Liver (tissue), 9 donors: Measurements from ENCODE around the gene TUBGCP2. TPM values are rescaled to one million over a fixed set of nuclear protein-coding genes. Genes with fewer than 3 reads are reported as not detected.
A peak's percentile ranks its signal among the peaks of the same experiment; 100 is the strongest.

Source experiments
- DNase-seq: peaks from one replicate; pipeline ENCODE4 v3.0.0-alpha.2; 2017; ENCODE audit warnings: low spot score
- H3K27ac ChIP-seq, 2 donors: one replicate each; pipeline ENCODE4 v1.7.0; 2013; ENCODE audit warnings: inconsistent platforms in 2 of 2, low read length in 2 of 2, control low read depth in 1 of 2, low read depth in 1 of 2, mild to moderate bottlenecking in 1 of 2
- H3K27me3 ChIP-seq, 4 donors: one replicate each; pipeline versions ENCODE4 v1.6.1 to v1.7.0; 2013; ENCODE audit warnings: low read length in 3 of 4, inconsistent platforms in 1 of 4, mild to moderate bottlenecking in 1 of 4, moderate library complexity in 1 of 4; ENCODE audit not compliant: control insufficient read depth in 4 of 4, insufficient read depth in 4 of 4
- H3K36me3 ChIP-seq, 4 donors: one replicate each; pipeline versions ENCODE4 v1.6.1 to v1.7.0; 2013; ENCODE audit warnings: low read length in 3 of 4, mild to moderate bottlenecking in 3 of 4, low read depth in 1 of 4, moderate library complexity in 1 of 4; ENCODE audit not compliant: control insufficient read depth in 4 of 4, insufficient read depth in 3 of 4
- H3K4me1 ChIP-seq, 4 donors: one replicate each; pipeline versions ENCODE4 v1.6.1 to v1.7.0; 2013; ENCODE audit warnings: low read length in 3 of 4, mild to moderate bottlenecking in 3 of 4, moderate library complexity in 1 of 4; ENCODE audit not compliant: control insufficient read depth in 4 of 4, insufficient read depth in 4 of 4
- H3K4me3 ChIP-seq, 3 donors: one replicate each; pipeline versions ENCODE4 v1.6.1 to v1.7.0; 2013; ENCODE audit warnings: low read length in 3 of 3, control low read depth in 1 of 3, low read depth in 1 of 3, mild to moderate bottlenecking in 1 of 3
- H3K9ac ChIP-seq, 2 donors: one replicate each; pipeline ENCODE4 v1.7.0; 2013; ENCODE audit warnings: low read length in 2 of 2, mild to moderate bottlenecking in 2 of 2, moderate library complexity in 2 of 2, control low read depth in 1 of 2, low read depth in 1 of 2
- H3K9me3 ChIP-seq, 4 donors: one replicate each; pipeline versions ENCODE4 v1.6.1 to v1.7.0; 2013; ENCODE audit warnings: low read length in 3 of 4; ENCODE audit not compliant: control insufficient read depth in 4 of 4
- ATF3 ChIP-seq: IDR thresholded peaks from 2 replicates; pipeline ENCODE4 v1.6.1; 2016; ENCODE audit warnings: antibody characterized with exemption
- CTCF ChIP-seq: fragments of 150-350 bp; IDR thresholded peaks from 2 replicates; pipeline ENCODE4 v1.5.1; 2017; ENCODE audit warnings: improper control_type of control experiment, low read depth, low read length; ENCODE audit not compliant: missing input control
- EGR1 ChIP-seq, 2 donors: IDR thresholded peaks; 2 replicates each; pipeline ENCODE4 v1.6.1; 2016 to 2018; ENCODE audit warnings: antibody characterized with exemption in 2 of 2, low read depth in 2 of 2
- FOXA2 ChIP-seq: IDR thresholded peaks from 2 replicates; pipeline ENCODE4 v1.6.1; 2016; ENCODE audit warnings: antibody characterized with exemption
- GABPA ChIP-seq, 2 donors: IDR thresholded peaks in 1 of 2; conservative IDR thresholded peaks in 1 of 2; 2 replicates each; pipeline ENCODE4 v1.6.1; 2016; ENCODE audit warnings: antibody characterized with exemption in 2 of 2, mild to moderate bottlenecking in 1 of 2, moderate library complexity in 1 of 2
- HNF4A ChIP-seq, 2 donors: conservative IDR thresholded peaks; 2 replicates each; pipeline ENCODE4 v1.6.1; 2016; ENCODE audit warnings: antibody characterized with exemption in 2 of 2, mild to moderate bottlenecking in 2 of 2
- HNF4G ChIP-seq: IDR thresholded peaks from 2 replicates; pipeline ENCODE4 v1.6.1; 2016; ENCODE audit warnings: antibody characterized with exemption
- JUND ChIP-seq, 2 donors: IDR thresholded peaks; 2 replicates each; pipeline ENCODE4 v1.6.1; 2016; ENCODE audit warnings: antibody characterized with exemption in 2 of 2
- MAX ChIP-seq: IDR thresholded peaks from 2 replicates; pipeline ENCODE4 v1.6.1; 2016; ENCODE audit warnings: antibody characterized with exemption
- NR2F2 ChIP-seq: IDR thresholded peaks from 2 replicates; pipeline ENCODE4 v1.6.1; 2016; ENCODE audit warnings: antibody characterized with exemption
- RAD21 ChIP-seq, 2 donors: IDR thresholded peaks; 2 replicates each; pipeline ENCODE4 v1.6.1; 2016; ENCODE audit warnings: antibody characterized with exemption in 2 of 2, mild to moderate bottlenecking in 2 of 2
- RXRA ChIP-seq, 2 donors: IDR thresholded peaks; 2 replicates each; pipeline ENCODE4 v1.6.1; 2017 to 2018; ENCODE audit warnings: antibody characterized with exemption in 2 of 2, mild to moderate bottlenecking in 1 of 2
- TAF1 ChIP-seq: conservative IDR thresholded peaks from 2 replicates; pipeline ENCODE4 v1.6.1; 2016; ENCODE audit warnings: antibody characterized with exemption, mild to moderate bottlenecking
- WGBS: extraction: QIAGEN DNeasy Blood & Tissue Kit; methylation state at CpG from one replicate; pipeline ENCODE4 v1.1.7; 2013; 5-methylcytosine and 5-hydroxymethylcytosine counted together
- polyA plus RNA-seq, 2 donors: library from polyadenylated mRNA; stranded (reverse) in 1 of 2; unstranded in 1 of 2; fragments of 200-250 nt in 1 of 2; fragments of >200 nt in 1 of 2; fragmentation: Nextera tagmentation in 1 of 2; extraction: Ambion mirVana in 1 of 2; gene quantifications; one replicate each; pipeline versions ENCODE4 v1.2.1 to v1.2.3, GENCODE V29; 2013 to 2015
- total RNA-seq, 2 donors: library from RNA; depleted of rRNA; stranded (reverse); fragments of >200 nt; gene quantifications; one replicate each; pipeline ENCODE4 v1.2.3, GENCODE V29; 2014
- TF ChIP-seq, protein P1 (sequence below): IDR thresholded peaks from 2 replicates; pipeline ENCODE4 v1.6.1; 2016; ENCODE audit warnings: antibody characterized with exemption, mild to moderate bottlenecking
- donor health status: healthy.
- donor health status: healthy.
- donor health status: healthy.
- donor health status: healthy.
- donor health status: healthy.

The TUBGCP2 gene
- total and polyA plus RNA-seq, 4 donors: 18.8 to 32.4 (median 27.6) TPM

DNA sequence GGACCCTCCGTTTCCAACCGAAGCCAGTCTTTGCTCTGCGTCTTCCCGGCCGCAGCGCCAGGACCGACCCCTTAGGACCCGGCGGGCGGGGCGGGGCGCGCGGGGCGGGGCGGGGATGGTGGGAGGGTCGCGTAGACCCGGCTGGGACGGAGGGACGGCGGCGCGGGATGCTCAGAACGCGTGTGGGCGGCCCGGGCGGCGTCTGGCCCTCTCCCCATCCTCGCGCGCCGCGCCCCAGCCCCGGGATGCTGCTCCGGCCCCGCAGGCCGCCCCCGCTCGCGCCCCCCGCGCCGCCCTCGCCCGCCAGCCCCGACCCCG is 78.7 kb downstream of the TUBGCP2 start, which contains the start of gene UTF1:
Gene UTF1 (plus strand): TSS at position 174 of the 318 bp plus-strand sequence. CDS start 72 bp downstream, at position 246.
- no peaks in the 10 kb centered on the region for H3K36me3 ChIP-seq
- H3K4me3 ChIP-seq: peak within 1 kb of the TSS in 1 of 3 donors; percentile 17
- H3K9ac ChIP-seq: no peak within 1 kb of the TSS
- H3K4me1 ChIP-seq: peaks cover 0 to 5% (median 2%) of the 10 kb centered on the region in 4 donors
- no peak for DNase-seq
- no peak within 1 kb of the TSS for H3K27ac ChIP-seq
- H3K27me3 ChIP-seq: peaks cover 3 to 21% (median 5%) of the 10 kb centered on the region in 4 donors
- H3K9me3 ChIP-seq: no peaks in the 10 kb centered on the region
- 3% methylated on average over 49 of the region's 49 CpGs for WGBS
- TF ChIP-seq HNF4A (conservative IDR thresholded peaks at IDR 0.05): no peak
- TF ChIP-seq RAD21 (IDR thresholded peaks at IDR 0.05): no peak
- no peak for TF ChIP-seq TAF1
- no peak for TF ChIP-seq CTCF
- TF ChIP-seq, protein P1, sequence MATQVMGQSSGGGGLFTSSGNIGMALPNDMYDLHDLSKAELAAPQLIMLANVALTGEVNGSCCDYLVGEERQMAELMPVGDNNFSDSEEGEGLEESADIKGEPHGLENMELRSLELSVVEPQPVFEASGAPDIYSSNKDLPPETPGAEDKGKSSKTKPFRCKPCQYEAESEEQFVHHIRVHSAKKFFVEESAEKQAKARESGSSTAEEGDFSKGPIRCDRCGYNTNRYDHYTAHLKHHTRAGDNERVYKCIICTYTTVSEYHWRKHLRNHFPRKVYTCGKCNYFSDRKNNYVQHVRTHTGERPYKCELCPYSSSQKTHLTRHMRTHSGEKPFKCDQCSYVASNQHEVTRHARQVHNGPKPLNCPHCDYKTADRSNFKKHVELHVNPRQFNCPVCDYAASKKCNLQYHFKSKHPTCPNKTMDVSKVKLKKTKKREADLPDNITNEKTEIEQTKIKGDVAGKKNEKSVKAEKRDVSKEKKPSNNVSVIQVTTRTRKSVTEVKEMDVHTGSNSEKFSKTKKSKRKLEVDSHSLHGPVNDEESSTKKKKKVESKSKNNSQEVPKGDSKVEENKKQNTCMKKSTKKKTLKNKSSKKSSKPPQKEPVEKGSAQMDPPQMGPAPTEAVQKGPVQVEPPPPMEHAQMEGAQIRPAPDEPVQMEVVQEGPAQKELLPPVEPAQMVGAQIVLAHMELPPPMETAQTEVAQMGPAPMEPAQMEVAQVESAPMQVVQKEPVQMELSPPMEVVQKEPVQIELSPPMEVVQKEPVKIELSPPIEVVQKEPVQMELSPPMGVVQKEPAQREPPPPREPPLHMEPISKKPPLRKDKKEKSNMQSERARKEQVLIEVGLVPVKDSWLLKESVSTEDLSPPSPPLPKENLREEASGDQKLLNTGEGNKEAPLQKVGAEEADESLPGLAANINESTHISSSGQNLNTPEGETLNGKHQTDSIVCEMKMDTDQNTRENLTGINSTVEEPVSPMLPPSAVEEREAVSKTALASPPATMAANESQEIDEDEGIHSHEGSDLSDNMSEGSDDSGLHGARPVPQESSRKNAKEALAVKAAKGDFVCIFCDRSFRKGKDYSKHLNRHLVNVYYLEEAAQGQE: no peak
- TF ChIP-seq JUND (IDR thresholded peaks at IDR 0.05): no peak
- TF ChIP-seq EGR1 (IDR thresholded peaks at IDR 0.05; ENCODE audit: low read depth in 2 of 2): no peak
- TF ChIP-seq RXRA (IDR thresholded peaks at IDR 0.05): no peak
- TF ChIP-seq HNF4G: no peak

DNA sequence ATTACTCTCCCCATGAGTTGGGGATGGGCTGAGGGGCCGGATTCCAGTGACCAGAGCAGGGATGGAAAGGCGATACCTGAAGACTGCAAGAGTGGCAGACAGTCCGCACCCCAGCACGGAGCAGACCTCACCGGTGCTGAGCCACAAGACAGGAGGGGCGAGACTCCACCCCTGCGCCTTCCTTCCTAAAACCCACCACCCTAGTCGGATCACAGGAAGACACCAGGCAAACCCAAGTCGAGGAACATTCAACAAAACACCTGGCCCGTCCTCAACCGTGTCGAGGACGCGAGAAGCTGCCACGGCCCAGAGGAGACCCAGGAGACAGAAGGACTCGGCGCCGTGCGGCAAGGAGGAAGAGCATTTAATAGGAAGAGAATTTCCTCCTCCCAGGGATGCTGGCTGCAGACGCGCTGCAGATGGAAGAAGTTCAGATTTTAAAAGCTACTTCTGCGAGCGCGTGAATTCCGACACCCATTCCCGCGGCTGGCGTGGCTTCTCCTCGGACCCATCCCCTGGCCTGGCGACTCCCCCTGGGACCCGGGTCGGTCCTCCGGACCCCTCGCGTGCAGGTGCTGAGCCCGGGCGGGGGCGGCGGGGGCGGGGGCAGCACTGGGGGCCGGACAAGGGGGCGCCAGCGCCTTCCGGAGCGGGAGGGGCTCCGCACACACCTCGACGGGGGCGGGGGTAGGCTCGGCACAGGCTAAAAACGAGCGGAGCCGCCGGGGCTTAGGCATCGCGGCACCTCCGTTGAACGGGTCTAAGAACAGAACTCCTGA is 79.2 kb downstream of the TUBGCP2 start:
- TF ChIP-seq TAF1 (no peak), HNF4A (conservative IDR thresholded peaks at IDR 0.05) (no peak), EGR1 (IDR thresholded peaks at IDR 0.05; ENCODE audit: low read depth in 2 of 2) (no peak), MAX (no peak), ATF3 (no peak), FOXA2 (no peak), GABPA (IDR thresholded peaks at IDR 0.05 in 1 of 2, conservative IDR thresholded peaks at IDR 0.05 in 1 of 2) (no peak), RAD21 (IDR thresholded peaks at IDR 0.05) (no peak), RXRA (IDR thresholded peaks at IDR 0.05) (no peak), NR2F2 (no peak)
- TF ChIP-seq, protein P1: no peak
- no peak for DNase-seq
- no peak overlapping the region for H3K9ac ChIP-seq
- no peaks in the 10 kb centered on the region for H3K9me3 ChIP-seq
- 7% methylated on average over 58 of the region's 58 CpGs for WGBS
- peaks cover 0 to 5% (median 2%) of the 10 kb centered on the region in 4 donors for H3K4me1 ChIP-seq
- H3K36me3 ChIP-seq: no peaks in the 10 kb centered on the region
- H3K27ac ChIP-seq: no peak overlapping the region
- H3K27me3 ChIP-seq: peaks cover 3 to 21% (median 5%) of the 10 kb centered on the region in 4 donors
- no peak overlapping the region for H3K4me3 ChIP-seq
